Activated CD4-positive, alpha-beta T cell treated with anti-CD3 and anti-CD28 coated beads, Interleukin-2, amount 50 U/mL, for 4 hours (primary cell): Measurements from ENCODE around the gene NDNF.

ENCODE experiments used
- DNase-seq, 2 experiments: peaks; one replicate each; pipeline ENCODE4 v3.0.0-alpha.2; 2020

The NDNF gene

GRCh38 chr4:121011780-121012340, 60.5 kb downstream of the NDNF start:
- DNase-seq = no peak

- DNase-seq = no peak
These were observed 61.2 kb downstream of the NDNF start for GRCh38 chr4:121011138-121011537.

GRCh38 chr4:121009578-121010478, 62.5 kb downstream of the NDNF start:
- DNase-seq = no peak

GRCh38 chr4:121007660-121008059, 64.7 kb downstream of the NDNF start:
- no peak for DNase-seq

- no peak for DNase-seq
These were observed 68.5 kb downstream of the NDNF start for GRCh38 chr4:121003863-121004262.

- no peak for DNase-seq
These were observed 76.9 kb downstream of the NDNF start for GRCh38 chr4:120995266-120996010.

- no peak for DNase-seq
These were observed 77.8 kb downstream of the NDNF start for GRCh38 chr4:120994521-120994920.

GRCh38 chr4:120991885-120992284, 80.5 kb downstream of the NDNF start:
- DNase-seq = no peak

- no peak for DNase-seq
These were observed 82.1 kb downstream of the NDNF start for GRCh38 chr4:120990246-120990645.
